Stimulated activated CD4-positive, alpha-beta T cell treated with anti-CD3 and anti-CD28 coated beads, Interleukin-12 subunit alpha, Interleukin-12 subunit beta, amount 100 ng/mL, for 4 hours (primary cell): ENCODE data around the gene SPTA1.

Experiments
- DNase-seq: peaks from one replicate; pipeline ENCODE4 v3.0.0-alpha.2; 2020

Gene SPTA1

GRCh38 chr1:158564608-158565007, 121.9 kb downstream of the SPTA1 start:
- DNase-seq, result no peak

GRCh38 chr1:158563853-158564252, 122.7 kb downstream of the SPTA1 start:
- DNase-seq, result no peak
